ENCODE measurements around the gene SH3BP5L.

DNA sequence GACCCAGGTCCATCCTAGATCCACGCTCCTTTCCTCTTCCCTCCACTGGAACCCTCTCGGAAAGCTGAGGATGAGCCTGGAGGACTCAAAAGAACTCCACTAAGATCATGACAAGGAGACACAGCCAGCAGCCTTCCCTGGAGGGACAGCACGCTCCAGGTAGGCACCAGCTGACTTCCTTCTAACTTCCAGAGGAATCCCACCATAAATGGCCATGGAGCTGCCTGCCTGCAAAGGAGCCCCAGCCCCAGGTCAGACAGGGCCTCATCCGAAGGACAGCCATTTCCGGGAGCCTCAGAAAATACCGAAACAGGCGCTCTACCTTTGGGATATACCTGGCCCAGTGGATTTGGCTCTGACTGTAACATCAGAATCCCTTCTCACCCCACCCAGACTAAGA, 4.1 kb downstream of the SH3BP5L start:
- TF ChIP-seq, protein P1, sequence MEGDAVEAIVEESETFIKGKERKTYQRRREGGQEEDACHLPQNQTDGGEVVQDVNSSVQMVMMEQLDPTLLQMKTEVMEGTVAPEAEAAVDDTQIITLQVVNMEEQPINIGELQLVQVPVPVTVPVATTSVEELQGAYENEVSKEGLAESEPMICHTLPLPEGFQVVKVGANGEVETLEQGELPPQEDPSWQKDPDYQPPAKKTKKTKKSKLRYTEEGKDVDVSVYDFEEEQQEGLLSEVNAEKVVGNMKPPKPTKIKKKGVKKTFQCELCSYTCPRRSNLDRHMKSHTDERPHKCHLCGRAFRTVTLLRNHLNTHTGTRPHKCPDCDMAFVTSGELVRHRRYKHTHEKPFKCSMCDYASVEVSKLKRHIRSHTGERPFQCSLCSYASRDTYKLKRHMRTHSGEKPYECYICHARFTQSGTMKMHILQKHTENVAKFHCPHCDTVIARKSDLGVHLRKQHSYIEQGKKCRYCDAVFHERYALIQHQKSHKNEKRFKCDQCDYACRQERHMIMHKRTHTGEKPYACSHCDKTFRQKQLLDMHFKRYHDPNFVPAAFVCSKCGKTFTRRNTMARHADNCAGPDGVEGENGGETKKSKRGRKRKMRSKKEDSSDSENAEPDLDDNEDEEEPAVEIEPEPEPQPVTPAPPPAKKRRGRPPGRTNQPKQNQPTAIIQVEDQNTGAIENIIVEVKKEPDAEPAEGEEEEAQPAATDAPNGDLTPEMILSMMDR (IDR thresholded peaks at IDR 0.05), result no peak
- TF ChIP-seq POLR2A (IDR thresholded peaks at IDR 0.05), result no peak

Measured in testis (tissue), 2 donors.